Gastroesophageal sphincter (tissue), 4 donors: ENCODE results near the gene EFNA4. TPM values are rescaled to one million over a fixed set of nuclear protein-coding genes. Genes with fewer than 3 reads are reported as not detected.

Source experiments
- ATAC-seq: fragments of 150-250 bp; one replicate; pipeline ENCODE4 v1.9.1; 2016; ENCODE audit warnings: mild to moderate bottlenecking, moderate library complexity
- H3K27ac ChIP-seq, 4 donors: fragments of 200-600 bp; sonication (generic) in 3 of 4; 1 replicate in 3 of 4; 2 replicates in 1 of 4; pipeline ENCODE4 v1.5.1; 2016 to 2019
- H3K27me3 ChIP-seq: fragments of 200-600 bp; sonication (generic); one replicate; pipeline ENCODE4 v1.5.1; 2019
- H3K36me3 ChIP-seq, 2 donors: fragments of 200-600 bp; sonication (generic); one replicate each; pipeline ENCODE4 v1.5.1; 2019; ENCODE audit warnings: control low read depth in 1 of 2
- H3K4me1 ChIP-seq, 3 donors: fragments of 200-600 bp; sonication (generic); 1 replicate in 2 of 3; 2 replicates in 1 of 3; pipeline ENCODE4 v1.5.1; 2016 to 2019; ENCODE audit warnings: control low read depth in 2 of 3
- H3K4me3 ChIP-seq, 2 donors: fragments of 200-600 bp; sonication (generic); one replicate each; pipeline ENCODE4 v1.5.1; 2019; ENCODE audit warnings: mild to moderate bottlenecking in 1 of 2, moderate library complexity in 1 of 2
- H3K9me3 ChIP-seq, 3 donors: fragments of 200-600 bp; sonication (generic); one replicate each; pipeline ENCODE4 v1.5.1; 2017 to 2019; ENCODE audit warnings: control low read depth in 2 of 3
- CTCF ChIP-seq, 4 experiments: fragments of 200-600 bp in 2 of 4; fragments of 450-650 bp in 2 of 4; sonication (generic) in 1 of 4; IDR thresholded peaks; one replicate each; pipeline ENCODE4 v1.5.1; 2017 to 2019; ENCODE audit warnings: antibody characterized with exemption in 4 of 4, mild to moderate bottlenecking in 2 of 4, moderate library complexity in 2 of 4
- EP300 ChIP-seq: sonication (generic); formaldehyde crosslinking; IDR thresholded peaks from one replicate; pipeline ENCODE4 v1.6.1; 2017; ENCODE audit warnings: antibody characterized with exemption, mild to moderate bottlenecking
- POLR2A ChIP-seq, 2 donors: fragments of 450-650 bp; IDR thresholded peaks; one replicate each; pipeline ENCODE4 v1.6.1; 2017; ENCODE audit warnings: antibody characterized with exemption in 2 of 2, mild to moderate bottlenecking in 2 of 2, moderate library complexity in 1 of 2
- POLR2AphosphoS5 ChIP-seq: sonication (generic); formaldehyde crosslinking; IDR thresholded peaks from one replicate; pipeline ENCODE4 v1.6.1; 2017; ENCODE audit warnings: antibody characterized with exemption
- WGBS, 2 donors: methylation state at CpG; one replicate each; pipeline ENCODE4 v1.1.5; 2018; ENCODE audit warnings: low coverage in 1 of 2; 5-methylcytosine and 5-hydroxymethylcytosine counted together
- total RNA-seq, 4 donors: library from RNA; depleted of rRNA; stranded (reverse); fragments of >200 nt; gene quantifications; one replicate each; pipeline ENCODE4 v1.1.0, GENCODE V29; 2016

EFNA4 gene
- total RNA-seq, 4 donors from 2014 or later = 0.81 to 5.8 (median 2.3) TPM

GRCh38 chr1:155071701-155072100, 8.2 kb downstream of the EFNA4 start:
- H3K27ac ChIP-seq = peak overlapping the region in 2 of 4 donors; percentile 59 to 82
- TF ChIP-seq EP300 (no peak), CTCF (IDR thresholded peaks at IDR 0.05) (no peak), POLR2AphosphoS5 (no peak), POLR2A (IDR thresholded peaks at IDR 0.05) (no peak)
- no peak overlapping the region for H3K4me3 ChIP-seq
- H3K9me3 ChIP-seq = no peaks in the 10 kb centered on the region
- H3K4me1 ChIP-seq = peaks cover 0 to 23% (median 7%) of the 10 kb centered on the region in 3 donors
- ATAC-seq = no peak
- WGBS, 2 donors = 90% methylated on average over 2 of the region's 14 CpGs; no CpG with 5 or more reads in 1 of the 2 donors
- H3K27me3 ChIP-seq = no peaks in the 10 kb centered on the region
- H3K36me3 ChIP-seq = peaks cover 0 to 9% of the 10 kb centered on the region in 2 donors

- Histone ChIP-seq H3K27ac (no peak overlapping the region), H3K4me3 (no peak overlapping the region), H3K36me3 (peaks cover 0 to 3% of the 10 kb centered on the region in 2 donors), H3K9me3 (no peaks in the 10 kb centered on the region), H3K4me1 (peaks cover 0 to 23% (median 7%) of the 10 kb centered on the region in 3 donors), H3K27me3 (no peaks in the 10 kb centered on the region)
- 44 to 55% methylated on average over 4 to 7 of the region's 7 CpGs for WGBS, 2 donors
- ATAC-seq = no peak
- TF ChIP-seq POLR2A (IDR thresholded peaks at IDR 0.05) = no peak
- no peak for TF ChIP-seq EP300
Measured at GRCh38 chr1:155072531-155073289, 9.2 kb downstream of the EFNA4 start.

GRCh38 chr1:155073377-155074242, 10.1 kb downstream of the EFNA4 start:
- H3K9me3 ChIP-seq = no peaks in the 10 kb centered on the region
- no peaks in the 10 kb centered on the region for H3K36me3 ChIP-seq
- no peak for ATAC-seq
- WGBS, 2 donors = 94% methylated on average over 2 of the region's 3 CpGs; no CpG with 5 or more reads in 1 of the 2 donors
- TF ChIP-seq EP300 = no peak
- peaks cover 0 to 28% (median 11%) of the 10 kb centered on the region in 3 donors for H3K4me1 ChIP-seq
- no peak overlapping the region for H3K27ac ChIP-seq
- H3K4me3 ChIP-seq = no peak overlapping the region
- H3K27me3 ChIP-seq = peaks cover under 1% of the 10 kb centered on the region

GRCh38 chr1:155075535-155075934, 12.0 kb downstream of the EFNA4 start:
- no peak for ATAC-seq
- H3K27ac ChIP-seq = no peak overlapping the region
- H3K27me3 ChIP-seq = peaks cover 20% of the 10 kb centered on the region
- TF ChIP-seq EP300 = no peak
- TF ChIP-seq CTCF (IDR thresholded peaks at IDR 0.05) = no peak
- no peak for TF ChIP-seq POLR2AphosphoS5
- TF ChIP-seq POLR2A (IDR thresholded peaks at IDR 0.05) = no peak
- no peaks in the 10 kb centered on the region for H3K9me3 ChIP-seq
- 54 to 74% methylated on average over 3 to 4 of the region's 5 CpGs for WGBS, 2 donors
- peaks cover 5 to 39% (median 23%) of the 10 kb centered on the region in 3 donors for H3K4me1 ChIP-seq
- no peaks in the 10 kb centered on the region for H3K36me3 ChIP-seq
- no peak overlapping the region for H3K4me3 ChIP-seq

GRCh38 chr1:155076371-155076770, 12.8 kb downstream of the EFNA4 start:
- no peak for ATAC-seq
- H3K4me1 ChIP-seq = peaks cover 9 to 39% (median 30%) of the 10 kb centered on the region in 3 donors
- no peak overlapping the region for H3K4me3 ChIP-seq
- H3K27ac ChIP-seq = no peak overlapping the region
- no peaks in the 10 kb centered on the region for H3K9me3 ChIP-seq
- no peak for TF ChIP-seq POLR2A (IDR thresholded peaks at IDR 0.05)
- no peak for TF ChIP-seq POLR2AphosphoS5
- TF ChIP-seq EP300 = no peak
- no peak for TF ChIP-seq CTCF (IDR thresholded peaks at IDR 0.05)
- no peaks in the 10 kb centered on the region for H3K36me3 ChIP-seq
- peaks cover 28% of the 10 kb centered on the region for H3K27me3 ChIP-seq
- WGBS, 2 donors = 17% methylated on average over 1 of the region's 1 CpG; no CpG with 5 or more reads in 1 of the 2 donors
